Osteoblast (primary cell): ENCODE measurements around the gene DDX59. TPM values are rescaled to one million over a fixed set of nuclear protein-coding genes. Genes with fewer than 3 reads are reported as not detected.

ENCODE experiments used
- DNase-seq: peaks from one replicate; pipeline ENCODE4 v3.0.0; 2011; ENCODE audit warnings: low spot score, mixed read lengths; ENCODE audit not compliant: insufficient read length; ENCODE audit errors: missing footprints
- H2AFZ ChIP-seq: 2 replicates; pipeline ENCODE4 v1.6.0; 2011; ENCODE audit warnings: mild to moderate bottlenecking, low read length
- H3K27ac ChIP-seq: 2 replicates; pipeline ENCODE4 v1.5.1; 2011; ENCODE audit warnings: mild to moderate bottlenecking, low read depth, low read length, moderate library complexity
- H3K27me3 ChIP-seq: 2 replicates; pipeline ENCODE4 v1.6.0; 2012; ENCODE audit warnings: mild to moderate bottlenecking, control low read depth, inconsistent platforms, low read length, moderate library complexity; ENCODE audit not compliant: insufficient read depth
- H3K36me3 ChIP-seq: 2 replicates; pipeline ENCODE4 v1.5.1; 2011; ENCODE audit warnings: mild to moderate bottlenecking, low read length, control low read depth, moderate library complexity; ENCODE audit not compliant: insufficient read depth
- H3K4me1 ChIP-seq: 2 replicates; pipeline ENCODE4 v1.5.1; 2011; ENCODE audit warnings: mild to moderate bottlenecking, low read length, control low read depth, moderate library complexity; ENCODE audit not compliant: insufficient read depth
- H3K4me2 ChIP-seq: 2 replicates; pipeline ENCODE4 v1.6.0; 2011; ENCODE audit warnings: mild to moderate bottlenecking, low read length; ENCODE audit not compliant: insufficient read depth
- H3K4me3 ChIP-seq: fragments of 200-600 bp; sonication (generic); 3 replicates; pipeline ENCODE4 v1.5.1; 2012; ENCODE audit warnings: mild to moderate bottlenecking, low read length, inconsistent platforms; ENCODE audit not compliant: insufficient read depth
- H3K79me2 ChIP-seq: 2 replicates; pipeline ENCODE4 v1.6.0; 2012; ENCODE audit warnings: mild to moderate bottlenecking, low read length, control low read depth, inconsistent platforms; ENCODE audit not compliant: insufficient read depth
- H3K9me3 ChIP-seq: 2 replicates; pipeline ENCODE4 v1.5.1; 2011; ENCODE audit warnings: low read depth, low read length, control low read depth
- H4K20me1 ChIP-seq: 2 replicates; pipeline ENCODE4 v1.6.0; 2012; ENCODE audit warnings: mild to moderate bottlenecking, low read length, control low read depth; ENCODE audit not compliant: insufficient read depth
- CTCF ChIP-seq: IDR thresholded peaks from 2 replicates; pipeline ENCODE4 v1.5.1; 2011; ENCODE audit warnings: mild to moderate bottlenecking, low read depth, low read length, moderate library complexity; ENCODE audit errors: extremely low read depth
- total RNA-seq: library from RNA; depleted of rRNA; stranded (reverse); fragments of >200 nt; gene quantifications from 2 replicates; pipeline ENCODE4 v1.2.3, GENCODE V29; 2012

DDX59 gene
- total RNA-seq, 1 donor = 11.9 TPM

GRCh38 chr1:200666309-200666708 lies 3.4 kb downstream of the DDX59 start:
- peaks cover 17% of the 10 kb centered on the region for H3K4me1 ChIP-seq
- no peaks in the 10 kb centered on the region for H4K20me1 ChIP-seq
- no peaks in the 10 kb centered on the region for H3K9me3 ChIP-seq
- no peak overlapping the region for H3K27ac ChIP-seq
- H3K27me3 ChIP-seq = no peaks in the 10 kb centered on the region
- no peak for TF ChIP-seq CTCF
- H3K4me2 ChIP-seq = no peak overlapping the region
- DNase-seq = no peak
- H3K79me2 ChIP-seq = peaks cover 13% of the 10 kb centered on the region
- H3K36me3 ChIP-seq = peaks cover 3% of the 10 kb centered on the region
- no peak overlapping the region for H2AFZ ChIP-seq
- H3K4me3 ChIP-seq = no peak overlapping the region

GRCh38 chr1:200665861-200666260 lies 3.8 kb downstream of the DDX59 start:
- no peak overlapping the region for H3K4me3 ChIP-seq
- peaks cover 3% of the 10 kb centered on the region for H3K36me3 ChIP-seq
- H3K9me3 ChIP-seq = no peaks in the 10 kb centered on the region
- no peak overlapping the region for H3K27ac ChIP-seq
- H3K4me1 ChIP-seq = peaks cover 16% of the 10 kb centered on the region
- H2AFZ ChIP-seq = no peak overlapping the region
- TF ChIP-seq CTCF = no peak
- H3K27me3 ChIP-seq = no peaks in the 10 kb centered on the region
- DNase-seq = no peak
- H3K4me2 ChIP-seq = no peak overlapping the region
- peaks cover 10% of the 10 kb centered on the region for H3K79me2 ChIP-seq
- H4K20me1 ChIP-seq = no peaks in the 10 kb centered on the region

GRCh38 chr1:200660719-200661118 lies 9.0 kb downstream of the DDX59 start:
- Histone ChIP-seq H3K4me2 (no peak overlapping the region), H3K4me1 (no peaks in the 10 kb centered on the region), H3K4me3 (no peak overlapping the region), H3K79me2 (no peaks in the 10 kb centered on the region), H4K20me1 (no peaks in the 10 kb centered on the region), H3K9me3 (no peaks in the 10 kb centered on the region), H3K27ac (no peak overlapping the region), H3K36me3 (peaks cover 21% of the 10 kb centered on the region), H2AFZ (no peak overlapping the region), H3K27me3 (no peaks in the 10 kb centered on the region)
- DNase-seq = peak; percentile 22
- no peak for TF ChIP-seq CTCF

- Histone ChIP-seq H3K79me2 (no peaks in the 10 kb centered on the region), H4K20me1 (no peaks in the 10 kb centered on the region), H3K4me2 (no peak overlapping the region), H3K4me1 (no peaks in the 10 kb centered on the region), H3K9me3 (no peaks in the 10 kb centered on the region), H3K36me3 (peaks cover 21% of the 10 kb centered on the region), H3K4me3 (no peak overlapping the region), H3K27ac (no peak overlapping the region), H2AFZ (no peak overlapping the region), H3K27me3 (no peaks in the 10 kb centered on the region)
- TF ChIP-seq CTCF = no peak
- no peak for DNase-seq
Measured at GRCh38 chr1:200659269-200659668, 10.4 kb downstream of the DDX59 start.
